NCI-H2081 treated with DMSO at 0.1 percent for 48 hours (cell line): Measurements from ENCODE around the gene YY1AP1.
"Not testable (repeated sequence)": the region's sequence is repeated elsewhere in the genome, so short reads cannot be mapped to it uniquely, and the experiment has no call there.

ENCODE experiments used
- DNase-seq: peaks from one replicate; lab custom pipeline; 2025; lab: John Stamatoyannopoulos, UW

The YY1AP1 gene

GRCh38 chr1:155645034-155645598, 43.5 kb downstream of the YY1AP1 start:
- no peak for DNase-seq

- DNase-seq: no peak
Measured at GRCh38 chr1:155643230-155643629, 45.3 kb downstream of the YY1AP1 start.

GRCh38 chr1:155642559-155643180, 45.9 kb downstream of the YY1AP1 start:
- DNase-seq: not testable (repeated sequence)

- DNase-seq: no peak
Measured at GRCh38 chr1:155640367-155640766, 48.2 kb downstream of the YY1AP1 start.

GRCh38 chr1:155636397-155637153, 52.0 kb downstream of the YY1AP1 start:
- no peak for DNase-seq

GRCh38 chr1:155626428-155626827, 62.1 kb downstream of the YY1AP1 start:
- DNase-seq: not testable (repeated sequence)

- DNase-seq: no peak
Measured at GRCh38 chr1:155623357-155623756, 65.2 kb downstream of the YY1AP1 start.

GRCh38 chr1:155622191-155622590, 66.4 kb downstream of the YY1AP1 start:
- no peak for DNase-seq

- not testable (repeated sequence) for DNase-seq
Measured at GRCh38 chr1:155613226-155613625, 75.3 kb downstream of the YY1AP1 start.

GRCh38 chr1:155610257-155610647, 78.3 kb downstream of the YY1AP1 start:
- DNase-seq: not testable (repeated sequence)

GRCh38 chr1:155609515-155610256, 78.9 kb downstream of the YY1AP1 start, which contains the start of gene MSTO1:
MSTO1 (plus strand) TSS chr1:155610218; CDS start chr1:155610249, 31 bp downstream.
- DNase-seq: peak; percentile 94
